Kidney tubule cell (primary cell): ENCODE data around the gene SLCO3A1.
A peak's percentile ranks its signal among the peaks of the same experiment; 100 is the strongest.

Experiments used
- DNase-seq: peaks from one replicate; pipeline ENCODE4 v3.0.0-alpha.2; 2018; ENCODE audit warnings: low spot score

The SLCO3A1 gene

DNA sequence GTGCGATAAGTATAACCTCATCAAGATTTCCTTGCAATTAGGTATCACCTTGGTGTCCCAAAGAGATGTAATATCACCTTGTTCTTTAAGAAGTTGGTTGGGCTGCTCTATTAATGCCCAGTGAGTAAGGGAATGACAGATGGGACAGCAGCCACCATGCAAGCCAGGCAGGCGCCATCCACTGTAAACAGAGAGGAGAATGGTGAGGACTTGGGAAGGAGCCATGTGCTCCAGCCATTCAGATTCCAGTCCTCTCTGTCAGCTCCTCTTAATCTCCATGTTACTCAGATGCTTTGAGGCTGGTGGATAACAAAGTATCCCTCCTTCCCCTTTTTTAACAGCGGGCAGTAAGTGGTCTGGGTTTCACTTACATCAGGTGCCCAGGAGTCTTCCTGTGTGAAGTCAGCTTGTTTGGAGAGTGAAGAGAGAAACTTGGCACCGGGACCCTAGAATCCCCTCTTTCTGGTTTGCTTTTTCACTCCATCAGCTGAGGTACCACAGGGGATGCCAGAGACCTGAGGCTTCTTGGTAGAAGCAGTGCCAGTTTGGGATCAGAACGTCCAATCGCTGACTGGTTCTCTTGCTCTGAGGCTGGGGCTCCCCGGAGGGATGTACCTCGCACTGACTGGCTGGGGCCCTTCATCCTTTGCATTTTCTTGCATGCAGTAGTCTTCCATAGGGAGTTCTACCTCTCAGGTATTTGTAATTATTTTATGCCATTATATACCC, 29.5 kb downstream of the SLCO3A1 start:
- DNase-seq: no peak

DNA sequence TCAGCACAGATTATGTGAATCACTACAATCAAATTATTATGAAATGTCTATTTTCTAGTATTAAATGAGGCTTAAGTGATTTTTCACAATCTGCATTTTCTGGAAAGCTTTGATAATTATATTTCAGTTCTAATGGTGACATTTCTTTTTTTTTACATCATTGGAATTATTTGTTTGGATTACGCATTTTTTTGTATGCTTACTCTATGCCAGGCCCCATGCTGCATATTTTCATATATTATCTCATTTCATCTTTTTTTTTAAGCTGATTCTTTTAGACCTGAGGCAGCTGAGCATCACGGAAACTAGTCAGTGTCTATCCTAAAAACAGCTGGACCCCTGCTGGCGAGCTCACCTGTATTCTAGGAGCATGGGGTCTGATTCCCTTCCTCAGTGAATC, 31.1 kb downstream of the SLCO3A1 start:
- no peak for DNase-seq

DNA sequence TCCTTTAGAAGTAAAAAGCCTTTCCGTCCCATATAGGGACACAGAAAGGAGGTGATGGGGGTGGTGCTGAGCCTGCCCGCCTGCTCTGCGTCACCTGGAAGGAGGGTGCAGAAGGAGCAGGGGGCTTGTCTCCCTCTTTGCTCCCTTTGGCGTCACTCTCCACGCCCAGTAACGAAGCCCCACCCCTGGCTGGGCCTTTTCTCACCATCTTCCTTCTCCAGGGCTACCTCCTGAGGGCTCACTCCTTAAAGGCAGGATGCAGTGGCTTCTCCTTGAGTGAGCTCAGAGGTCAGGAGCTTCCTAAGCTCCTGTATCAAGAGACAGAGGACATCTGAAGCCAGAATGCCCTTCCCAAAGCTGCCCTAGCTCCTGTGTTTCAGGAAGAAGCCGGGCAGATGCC, 31.5 kb downstream of the SLCO3A1 start:
- no peak for DNase-seq

DNA sequence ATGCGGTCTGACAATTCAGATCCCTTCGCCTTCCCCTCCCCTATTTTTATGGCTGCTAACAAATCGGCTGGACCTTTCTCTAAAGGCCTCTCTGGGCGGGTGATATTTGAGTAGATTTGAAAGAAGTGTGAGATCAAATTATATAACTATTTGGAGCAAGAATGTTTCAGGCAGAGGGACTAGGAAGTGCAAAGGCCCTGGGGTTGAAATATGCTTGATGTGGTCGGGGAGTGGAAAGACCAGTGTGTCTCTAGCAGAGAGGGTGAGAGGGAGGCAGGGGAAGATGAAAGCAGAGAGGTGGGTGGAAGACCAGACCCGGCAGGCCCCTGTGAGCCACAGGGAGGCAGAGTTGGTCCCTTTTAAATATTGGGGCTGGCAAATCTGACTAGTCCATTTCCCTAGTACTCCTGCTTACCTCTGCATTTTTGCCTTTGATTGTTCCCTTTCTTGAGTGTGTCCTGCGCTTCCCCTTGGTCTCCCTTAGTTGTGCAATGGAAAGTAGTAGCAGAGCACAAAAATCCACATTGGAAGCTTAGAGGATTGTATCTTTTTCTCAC, 32.3 kb downstream of the SLCO3A1 start:
- DNase-seq: no peak

DNA sequence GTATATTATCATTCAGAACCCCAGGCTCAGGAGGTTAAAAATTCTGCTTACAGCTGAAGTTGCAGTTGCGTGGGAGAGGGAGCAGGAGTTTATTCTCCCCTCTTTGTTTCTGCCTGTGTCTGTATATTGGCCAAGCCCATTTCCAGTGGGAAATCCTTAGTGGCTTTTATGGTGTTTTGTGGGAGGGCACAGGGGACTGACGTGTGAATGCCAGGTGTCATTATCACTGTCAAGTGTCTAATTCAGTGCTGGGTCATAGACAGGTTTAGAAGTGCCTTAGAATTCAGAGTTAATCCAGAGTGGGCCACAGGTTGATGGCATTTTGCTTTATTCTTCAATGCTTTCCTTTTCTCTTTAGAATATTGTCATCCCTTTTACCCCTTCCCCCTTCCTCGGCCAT, 33.4 kb downstream of the SLCO3A1 start:
- DNase-seq: no peak

DNA sequence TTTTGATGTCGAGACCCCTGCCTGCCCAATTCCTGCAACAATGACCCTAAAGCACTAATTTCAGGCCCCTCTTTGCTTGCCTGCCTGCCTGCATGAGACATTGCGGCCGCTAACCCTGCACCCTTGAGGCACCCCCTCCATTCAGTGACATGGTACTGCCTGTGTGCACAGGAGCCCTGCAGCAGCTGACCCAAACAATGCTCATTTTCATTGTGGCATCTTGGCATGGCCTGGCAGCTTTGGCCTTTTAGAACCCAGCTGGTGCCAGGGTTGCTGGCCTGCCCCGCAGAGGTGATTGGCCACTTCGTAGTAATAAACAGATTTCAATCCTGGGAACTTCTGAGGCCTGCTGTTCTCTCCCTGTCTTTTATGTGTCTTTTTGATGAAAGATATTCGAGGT, 33.8 kb downstream of the SLCO3A1 start:
- DNase-seq: no peak

DNA sequence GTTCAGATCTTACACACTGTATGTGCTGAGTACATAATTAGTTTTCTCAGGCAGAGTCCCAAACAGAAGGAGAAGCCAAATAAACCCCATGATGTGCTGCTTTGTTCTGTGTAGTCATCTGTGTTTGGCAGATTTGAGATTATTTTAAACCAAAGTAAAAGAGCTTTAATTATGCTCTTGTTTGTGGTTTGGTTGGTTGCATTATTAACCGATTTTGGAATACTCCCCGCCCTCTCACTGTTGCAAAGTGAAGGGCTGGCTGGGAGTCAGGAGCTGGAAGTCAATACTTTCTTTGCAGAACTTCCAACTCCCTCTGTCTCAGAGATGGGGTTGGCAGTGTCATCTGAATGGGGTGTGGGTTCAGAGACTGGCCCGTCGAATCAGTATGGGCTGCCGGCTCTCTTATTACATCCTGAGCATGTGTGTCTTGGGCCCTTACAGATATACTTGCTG, 34.4 kb downstream of the SLCO3A1 start:
- no peak for DNase-seq

DNA sequence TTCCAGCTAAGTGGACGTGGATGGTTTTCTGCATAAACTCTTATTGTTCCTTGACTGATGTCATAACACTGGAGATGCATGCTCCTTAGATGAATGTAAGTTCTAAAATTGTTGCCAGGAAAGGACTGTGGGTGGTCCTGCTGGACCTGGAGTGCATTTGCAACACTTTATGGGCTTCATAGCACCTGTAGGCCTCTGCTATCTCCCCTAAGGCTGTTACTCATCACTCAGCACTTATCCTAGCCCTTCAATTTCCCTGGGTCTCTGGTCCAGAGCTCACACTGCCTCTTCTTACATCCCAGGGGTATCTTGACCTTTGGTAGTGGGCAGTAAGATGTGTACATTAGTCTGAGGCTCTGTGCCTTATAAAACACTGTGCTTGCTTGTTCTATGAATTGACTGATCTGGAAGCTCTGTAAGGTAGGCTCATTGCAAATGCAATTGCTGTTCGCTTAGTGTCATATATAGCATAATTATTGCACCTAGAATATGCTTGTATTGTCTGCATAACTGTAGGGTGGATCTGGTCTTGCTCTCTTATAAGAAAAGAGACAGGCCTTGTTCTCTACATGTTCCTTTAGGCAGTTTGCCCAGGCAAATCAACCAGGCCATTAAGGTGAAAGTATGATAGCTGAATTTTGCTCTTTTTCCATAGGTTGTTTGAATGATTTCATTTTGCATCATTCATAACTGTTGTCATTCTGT, 35.8 kb downstream of the SLCO3A1 start:
- no peak for DNase-seq

DNA sequence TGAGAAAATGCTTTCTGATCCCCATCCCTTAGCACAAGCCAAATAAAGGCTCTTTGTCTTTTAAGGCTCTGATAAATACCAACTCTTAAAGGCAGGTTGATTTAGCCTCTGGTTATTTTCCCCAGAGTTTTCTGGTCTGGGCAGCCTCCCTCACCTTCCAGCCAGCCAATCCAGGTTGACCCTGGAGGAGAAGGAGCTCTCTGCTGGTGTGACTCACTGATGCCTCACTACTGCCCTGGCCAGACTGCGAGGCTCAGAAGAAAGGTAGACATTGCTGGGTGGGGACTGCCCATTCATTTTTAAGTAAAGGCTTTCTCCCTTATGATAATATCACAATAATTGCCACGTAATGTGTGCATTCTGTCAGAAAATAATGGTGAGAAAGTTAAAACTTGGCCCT, 37.1 kb downstream of the SLCO3A1 start:
- peak; percentile 85 for DNase-seq

DNA sequence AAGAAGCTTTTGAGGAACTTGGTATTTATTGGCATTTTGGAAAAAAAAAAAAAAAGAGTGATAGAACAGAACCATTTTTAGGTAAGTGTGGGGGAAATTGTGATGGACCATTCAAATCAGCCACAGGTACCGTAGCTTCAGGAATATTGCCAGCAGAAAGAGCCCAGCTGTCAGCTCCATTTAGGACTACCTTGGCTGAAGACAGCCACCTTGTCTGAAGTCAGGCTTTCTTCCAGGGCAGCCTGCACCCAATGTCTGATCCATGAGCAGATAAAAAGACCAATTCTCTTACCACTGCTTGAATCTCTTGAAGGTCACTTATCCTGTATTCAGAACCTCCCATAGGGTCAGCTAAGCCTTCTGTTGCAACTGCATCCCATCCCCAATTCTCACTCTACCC, 37.6 kb downstream of the SLCO3A1 start:
- no peak for DNase-seq

DNA sequence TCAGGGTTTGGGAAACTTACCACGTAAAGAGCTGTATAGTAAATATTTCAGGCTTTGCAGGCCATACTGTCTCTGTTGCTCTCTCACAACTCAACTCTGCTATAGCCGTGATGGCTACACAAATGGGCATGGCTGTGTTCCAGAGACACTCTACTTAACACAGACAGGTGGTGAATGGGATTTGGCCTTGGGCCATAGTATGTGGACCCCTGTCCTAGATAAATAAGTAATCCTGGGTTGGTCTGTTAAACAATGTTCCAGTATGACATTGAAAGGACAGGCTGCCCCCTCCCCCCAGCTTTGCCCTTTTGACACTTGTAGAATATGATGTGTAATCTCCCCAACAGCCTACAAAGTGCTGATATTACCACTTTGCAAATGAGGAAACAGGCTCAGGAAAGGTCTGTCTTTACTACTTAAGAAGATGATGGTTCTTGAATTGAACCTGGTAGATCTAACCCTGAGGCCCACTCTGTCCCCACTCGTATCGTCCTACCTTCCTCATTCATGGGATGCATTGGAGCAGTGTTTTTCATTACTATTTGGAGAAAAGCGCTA, 38.4 kb downstream of the SLCO3A1 start:
- DNase-seq: no peak

DNA sequence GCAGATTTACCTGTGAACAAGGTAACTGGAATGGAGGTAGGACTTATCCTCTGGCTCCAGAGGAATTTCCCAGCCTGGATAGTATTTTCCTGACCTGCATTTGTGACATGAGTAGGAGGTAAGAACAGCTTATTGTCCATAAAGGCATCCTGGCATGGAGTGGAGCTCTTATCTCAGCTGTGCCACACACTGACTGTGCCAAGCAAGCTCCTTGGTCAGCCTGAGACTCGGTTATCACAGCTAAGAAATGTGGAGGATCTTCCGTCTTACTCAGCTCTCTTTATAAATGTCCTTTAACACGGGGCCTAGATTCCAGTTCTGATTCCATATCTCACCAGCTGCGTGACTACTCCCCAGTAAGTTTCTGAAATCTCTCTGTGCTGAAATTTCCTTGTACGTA, 38.9 kb downstream of the SLCO3A1 start:
- no peak for DNase-seq

DNA sequence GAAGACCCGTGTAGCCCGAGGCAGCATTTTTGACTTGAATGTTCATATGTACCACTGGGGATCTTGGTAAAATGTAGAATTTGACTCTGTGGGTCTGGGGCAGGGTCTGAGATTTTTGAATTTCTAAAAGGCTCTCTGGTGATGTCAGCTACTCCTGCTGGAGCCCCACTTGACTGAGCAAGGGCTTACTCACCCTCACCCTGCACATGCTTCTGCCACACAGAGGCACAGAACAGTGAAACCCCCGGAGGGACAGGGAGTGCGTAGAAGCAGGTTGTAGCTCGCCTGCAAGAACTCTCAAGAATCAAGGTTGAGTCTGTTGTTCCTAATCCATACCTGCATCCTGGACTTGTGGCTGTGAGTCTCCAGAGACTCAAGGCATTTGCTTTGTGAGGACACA, 41.1 kb downstream of the SLCO3A1 start:
- DNase-seq: peak; percentile 64

DNA sequence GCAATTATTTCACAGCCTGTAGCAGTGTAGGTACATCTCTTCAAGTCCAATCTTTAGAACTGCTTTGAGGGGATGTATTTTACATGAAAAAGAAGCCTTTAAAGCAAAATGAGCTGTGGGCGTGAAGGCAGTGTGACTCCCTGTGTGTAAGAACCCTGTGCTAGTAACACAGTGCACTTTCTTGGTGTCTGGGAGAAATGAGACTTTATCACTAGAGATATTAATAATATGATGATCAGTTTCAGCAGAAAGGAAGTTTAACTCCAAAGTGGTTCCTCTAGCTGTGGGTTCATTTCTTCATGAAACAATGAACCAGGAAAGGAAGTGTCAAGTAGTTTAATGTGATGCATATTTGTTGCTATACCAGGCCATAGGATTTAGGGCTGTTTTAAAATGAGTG, 41.5 kb downstream of the SLCO3A1 start:
- no peak for DNase-seq

DNA sequence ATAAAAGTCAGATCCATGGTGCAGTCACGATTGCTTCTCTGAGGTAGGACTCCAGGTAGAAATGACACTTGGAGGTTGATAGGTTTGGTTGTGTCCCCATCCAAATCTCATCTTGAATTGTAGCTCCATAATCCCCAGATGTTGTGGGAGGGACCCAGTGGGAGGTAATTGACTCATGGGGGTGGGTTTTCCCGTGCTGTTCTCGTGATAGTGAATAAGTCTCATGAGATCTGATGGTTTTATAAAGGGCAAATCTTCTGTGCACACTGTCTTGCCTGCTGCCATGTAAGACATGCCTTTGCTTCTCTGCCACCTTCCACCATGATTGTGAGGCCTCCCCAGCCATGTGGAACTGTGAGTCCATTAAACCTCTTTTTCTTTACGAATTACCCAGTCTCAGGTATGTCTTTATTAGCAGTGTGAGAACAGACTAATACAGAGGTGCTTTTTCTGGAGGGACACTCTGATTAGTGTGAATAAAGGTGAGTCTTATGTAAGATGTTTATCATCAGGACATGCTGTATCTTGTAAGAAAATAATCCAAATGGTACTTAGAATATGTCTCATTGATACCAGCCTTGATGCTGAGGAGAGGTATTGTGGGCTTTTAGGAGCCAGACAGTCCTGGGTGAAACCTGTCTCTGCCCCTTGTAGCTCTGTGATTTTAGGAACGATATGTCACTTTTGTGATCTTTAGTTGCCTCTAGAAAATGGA, 43.0 kb downstream of the SLCO3A1 start:
- no peak for DNase-seq

DNA sequence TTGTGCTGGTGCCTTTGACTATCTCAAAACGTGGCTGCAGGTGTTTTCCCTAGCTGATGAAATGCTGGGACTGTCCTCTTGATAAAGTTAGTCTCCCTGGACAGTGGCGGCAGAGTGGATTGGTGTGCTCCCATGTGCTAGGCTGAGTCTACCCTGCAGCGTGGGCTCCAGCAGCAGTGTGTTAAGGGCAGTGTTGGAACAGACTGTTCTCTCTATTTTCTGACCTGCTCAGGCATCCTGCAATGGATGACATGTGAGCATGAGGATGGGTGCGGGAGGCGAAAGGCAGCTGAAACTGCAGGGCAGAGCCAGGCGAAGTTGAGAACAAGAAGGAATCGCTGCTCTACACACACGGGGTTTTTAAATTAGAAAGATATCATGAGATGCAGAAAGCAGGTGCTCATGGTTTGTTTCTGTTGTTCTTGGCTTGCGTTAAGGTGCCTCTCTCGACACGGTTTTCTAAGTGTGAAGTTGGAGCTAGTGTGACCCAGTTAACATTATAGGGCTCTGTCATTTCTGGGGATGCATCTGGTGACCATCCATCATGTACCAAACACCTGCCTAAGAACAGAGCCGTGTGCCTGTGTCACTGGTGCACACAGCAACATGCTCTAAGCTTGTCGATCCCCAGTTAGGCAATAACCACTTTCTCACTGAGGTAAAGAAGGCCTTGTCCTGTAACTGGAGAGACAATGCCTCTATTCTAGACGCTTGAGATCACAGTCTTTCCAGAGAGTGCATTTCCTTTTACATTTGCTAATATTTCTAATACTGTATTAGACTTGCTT, 44.3 kb downstream of the SLCO3A1 start:
- no peak for DNase-seq

DNA sequence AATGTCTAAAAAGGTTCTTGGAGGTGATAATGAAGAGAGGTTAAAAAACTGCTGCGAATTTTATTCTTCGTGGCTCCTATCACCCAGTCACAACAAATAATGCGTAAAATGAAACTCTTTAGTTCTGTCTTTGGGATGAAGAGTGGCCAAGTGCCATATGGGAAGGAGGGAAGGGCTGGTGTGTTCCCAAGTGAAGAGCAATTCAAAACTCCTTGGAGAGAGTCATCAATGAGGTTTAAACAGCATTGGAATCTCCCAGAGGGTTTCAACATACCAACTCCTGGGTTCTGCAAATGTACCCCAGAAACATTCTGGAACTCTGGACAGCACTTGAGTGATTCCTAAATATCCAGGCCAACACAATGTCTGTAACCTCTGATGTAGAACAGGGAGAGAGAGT, 45.3 kb downstream of the SLCO3A1 start:
- no peak for DNase-seq

DNA sequence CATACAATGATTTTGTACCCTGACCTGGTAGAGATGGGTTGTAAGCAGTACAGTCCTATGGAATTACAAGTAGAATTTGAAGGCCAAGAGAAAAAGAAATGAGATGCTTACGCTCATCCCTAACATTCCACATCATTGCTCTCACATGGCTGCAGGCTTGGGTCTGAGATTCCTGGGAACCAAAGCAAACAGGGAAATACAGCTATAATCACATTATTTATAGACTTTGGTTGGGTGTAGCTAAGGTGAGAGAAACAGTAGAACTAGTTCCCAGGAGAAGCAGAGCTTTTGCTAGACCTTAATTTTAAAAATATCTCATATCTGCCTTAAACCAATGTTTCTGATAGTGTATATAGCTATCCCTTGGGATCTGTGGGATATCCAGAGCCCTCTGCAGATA, 51.4 kb downstream of the SLCO3A1 start:
- DNase-seq: peak; percentile 26

DNA sequence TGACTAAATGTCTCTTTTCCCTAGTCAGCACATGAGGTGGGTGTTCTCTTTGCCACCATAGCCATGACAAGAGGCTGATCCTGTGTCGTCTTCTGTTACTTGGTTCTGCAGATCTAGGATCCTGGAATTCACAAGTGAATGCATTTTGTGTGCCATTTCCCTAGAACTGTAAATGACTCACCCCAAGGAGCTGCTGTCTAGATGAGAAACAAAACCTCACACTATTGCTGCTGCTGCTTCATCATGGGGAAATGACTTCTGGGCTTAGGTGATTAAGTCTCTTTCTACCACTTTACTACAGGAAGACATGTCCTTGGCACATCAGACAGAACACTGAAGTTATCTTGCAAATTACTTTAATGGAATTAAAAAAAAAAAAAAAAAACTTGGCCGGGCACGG, 54.9 kb downstream of the SLCO3A1 start:
- peak; percentile 86 for DNase-seq

DNA sequence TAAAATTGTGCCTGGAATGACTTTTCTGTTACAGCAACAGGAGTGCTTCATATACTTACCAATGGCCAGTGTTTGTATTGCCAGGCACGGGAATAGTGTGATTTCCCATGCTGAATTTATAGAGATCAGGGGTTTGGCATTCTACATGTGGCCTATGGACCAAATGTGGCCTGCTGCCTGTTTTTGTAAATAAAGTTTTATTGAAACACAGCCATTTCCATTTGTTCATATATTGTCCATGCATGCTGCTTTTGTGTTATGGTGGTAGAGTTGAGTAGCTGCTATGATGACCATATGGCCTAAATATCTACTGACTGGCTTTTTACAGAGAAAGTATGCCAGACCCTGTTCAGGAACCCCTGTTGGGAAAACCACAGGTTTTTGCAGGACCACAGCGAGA, 55.6 kb downstream of the SLCO3A1 start:
- DNase-seq: no peak

DNA sequence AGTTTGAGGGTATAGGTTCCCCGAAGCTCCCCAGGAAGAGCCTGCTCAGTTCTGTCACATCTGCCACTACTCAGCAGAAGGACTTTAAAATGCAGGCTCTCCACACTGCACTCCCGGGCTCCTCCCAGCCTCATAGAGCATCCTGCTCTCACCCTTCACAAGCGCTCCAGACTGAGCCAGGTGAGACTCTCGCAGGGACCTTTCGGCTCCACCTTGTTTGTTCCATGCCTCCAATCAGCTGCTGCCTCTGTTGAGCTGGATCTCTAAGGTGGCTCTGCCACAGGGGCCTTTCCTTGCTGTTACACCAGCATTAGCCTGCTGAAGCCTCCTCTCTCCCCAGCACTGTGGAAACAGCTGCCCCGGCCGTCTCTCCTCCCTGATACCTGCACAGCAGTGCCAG, 56.1 kb downstream of the SLCO3A1 start:
- DNase-seq: no peak

DNA sequence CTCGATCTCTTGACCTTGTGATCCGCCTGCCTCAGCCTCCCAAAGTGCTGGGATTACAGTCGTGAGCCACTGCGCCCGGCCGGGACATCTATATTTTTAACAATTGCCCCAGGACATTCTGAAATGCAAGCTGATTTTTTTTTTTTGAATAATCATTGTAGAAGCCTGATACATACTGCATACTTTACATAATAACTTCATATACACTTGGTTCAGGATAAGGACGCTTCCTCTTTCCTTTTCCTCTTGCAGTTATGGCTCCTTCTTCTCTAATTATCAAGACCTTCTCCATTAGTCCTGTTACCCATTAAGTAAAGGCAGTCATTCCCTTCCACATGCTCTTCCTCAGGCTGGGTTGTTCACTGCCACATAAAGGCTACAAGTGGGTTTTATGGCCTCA, 58.3 kb downstream of the SLCO3A1 start:
- DNase-seq: no peak
